Pulmonary artery endothelial cell (primary cell): Measurements from ENCODE around the gene PKN2. TPM values are rescaled to one million over a fixed set of nuclear protein-coding genes. Genes with fewer than 3 reads are reported as not detected.
"Not testable (repeated sequence)": the region's sequence is repeated elsewhere in the genome, so short reads cannot be mapped to it uniquely, and the experiment has no call there.

Experiments
- DNase-seq: peaks from one replicate; pipeline ENCODE4 v3.0.0-alpha.2; 2011; ENCODE audit warnings: low read depth, low spot score
- total RNA-seq: library from RNA; depleted of rRNA; stranded (reverse); fragments of >200 nt; gene quantifications from 2 replicates; pipeline ENCODE4 v1.2.3, GENCODE V29; 2014

Gene PKN2
- total RNA-seq, 1 donor from 2014 or later = 22.7 TPM

DNA sequence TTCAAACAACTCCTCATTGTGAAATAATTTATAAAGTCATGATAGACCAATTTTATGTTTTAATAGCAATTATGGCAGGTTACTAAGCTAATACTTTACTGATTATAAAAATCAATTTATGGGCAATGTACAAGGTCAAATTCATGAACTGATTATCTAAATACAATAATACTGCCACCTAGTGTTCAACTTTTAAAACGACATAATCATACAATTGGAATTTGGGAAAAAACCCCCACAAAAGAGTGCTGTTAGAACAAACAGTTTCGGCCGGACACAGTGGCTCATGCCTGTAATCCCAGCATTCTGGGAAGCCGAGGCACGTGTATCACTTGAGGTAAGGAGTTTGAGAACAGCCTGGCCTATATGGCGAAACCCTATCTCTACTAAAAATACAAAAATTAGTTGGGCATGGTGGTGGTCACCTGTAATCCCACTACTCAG lies 193.3 kb downstream of the PKN2 start:
- no peak for DNase-seq

DNA sequence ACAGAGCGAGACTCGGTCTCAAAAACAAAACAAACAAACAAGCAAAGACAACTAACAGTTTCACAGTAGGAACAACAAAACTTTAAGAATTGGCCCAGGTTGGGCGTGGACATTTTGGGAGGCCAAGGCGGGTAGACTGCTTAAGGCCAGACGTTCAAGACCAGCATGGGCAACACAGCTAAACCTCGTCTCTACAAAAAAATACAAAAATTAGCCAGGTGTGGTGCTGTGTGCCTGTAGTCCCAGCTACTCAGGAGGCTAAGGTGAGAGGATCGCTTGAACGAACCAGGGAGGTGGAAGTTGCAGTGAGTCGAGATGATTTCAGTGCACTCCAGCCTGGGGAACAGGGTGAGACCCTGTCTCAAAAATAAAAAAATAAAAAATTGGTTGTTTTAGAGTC lies 193.8 kb downstream of the PKN2 start:
- DNase-seq = no peak

DNA sequence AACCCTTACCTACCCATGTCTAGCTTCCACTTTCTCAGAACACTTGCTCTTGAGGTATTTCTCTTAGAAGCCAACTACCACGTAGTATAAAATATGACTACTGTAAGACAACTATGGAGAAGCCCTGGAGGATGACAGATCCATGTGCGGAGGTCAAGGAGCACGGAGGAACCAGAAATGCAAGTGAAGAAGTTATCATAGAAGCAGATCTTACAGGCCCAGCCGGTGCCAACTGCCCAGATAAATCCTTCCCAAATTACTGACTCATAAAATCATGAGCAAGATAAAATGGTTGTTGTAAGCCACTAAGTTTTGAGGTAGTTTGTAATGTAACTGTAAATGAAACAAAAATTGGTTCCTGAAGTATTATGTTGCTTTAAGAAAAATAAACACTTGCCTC lies 194.7 kb downstream of the PKN2 start:
- no peak for DNase-seq

DNA sequence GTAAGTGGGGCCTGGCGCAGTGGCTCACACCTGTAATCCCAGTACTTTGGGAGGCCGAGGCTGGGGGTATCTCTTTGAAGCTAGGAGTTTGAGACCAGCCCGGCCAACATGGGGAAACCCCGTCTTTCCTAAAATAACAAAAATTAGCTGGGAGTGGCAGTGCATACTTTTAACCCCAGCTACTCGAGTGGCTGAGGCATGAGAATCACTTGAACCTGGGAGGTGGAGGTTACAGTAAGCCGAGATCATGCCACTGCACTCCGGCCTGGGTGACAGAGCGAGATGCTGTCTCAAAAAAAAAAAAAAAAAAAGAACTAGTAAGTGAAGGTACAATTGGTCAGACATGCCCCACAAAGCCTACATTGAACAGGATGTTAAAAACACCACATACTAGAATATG lies 196.6 kb downstream of the PKN2 start:
- not testable (repeated sequence) for DNase-seq

DNA sequence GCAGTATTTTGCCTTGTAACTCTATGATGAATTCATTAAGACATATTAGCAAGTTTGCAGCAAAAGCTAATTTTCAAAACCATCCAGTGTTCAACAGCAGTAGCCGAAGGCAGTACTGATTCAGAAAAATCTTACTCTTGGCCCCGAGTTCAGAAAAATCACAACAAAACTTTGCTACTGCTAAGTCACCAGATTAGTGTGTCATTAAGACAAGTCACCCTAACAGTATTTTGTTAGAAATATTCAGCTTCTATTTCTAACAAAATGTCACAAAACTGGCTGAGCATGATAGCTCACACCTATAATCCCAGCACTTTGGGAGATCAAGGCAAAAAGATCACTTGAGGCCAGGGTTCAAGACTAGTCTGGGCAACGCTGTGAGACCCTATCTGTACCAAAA lies 199.1 kb downstream of the PKN2 start:
- no peak for DNase-seq

Other genes starting within 250 kb of the PKN2 start
- gene GTF2B, start 207.3 kb downstream of the PKN2 start, total RNA-seq = 36.1 and 38.6 TPM in 2 replicates